HepG2 (cell line): Measurements from ENCODE around the gene MEAF6. TPM values are rescaled to one million over a fixed set of nuclear protein-coding genes. Genes with fewer than 3 reads are reported as not detected.

Experiments used
- ATAC-seq: fragments of 200-7000 bp; cut with Tn5 transposase; 3 replicates; pipeline ENCODE4 v1.9.1; 2020; ENCODE audit warnings: mild to moderate bottlenecking, moderate library complexity
- BruUV-seq: library from RNA; stranded (reverse); fragments of 400-500 nt; replicated peaks from 2 replicates; lab custom pipeline; 2021; lab: Mats Ljungman, UMichigan
- CTCF ChIA-PET: fragments of 300-600 bp; formaldehyde crosslinking; extraction: SDS; loops from one replicate; lab custom pipeline; 2021; ENCODE audit warnings: low total read pairs, inconsistent platforms, low intra/inter-chr PET ratio; lab: Yijun Ruan, JAX
- POLR2A ChIA-PET: fragments of 350-600 bp; sonication (Branson Sonifier 250); formaldehyde crosslinking; loops from one replicate; lab custom pipeline; 2020; ENCODE audit warnings: antibody characterized with exemption, inconsistent platforms; lab: Yijun Ruan, JAX
- DNase-seq: peaks from one replicate; pipeline ENCODE4 v3.0.0-alpha.2; 2015; ENCODE audit warnings: low spot score
- FAIRE-seq: peaks from 3 replicates; lab custom pipeline; 2011; peaks lifted over from hg19 to GRCh38; lab: Jason Lieb, UNC
- H2AFZ ChIP-seq: one replicate; pipeline ENCODE4 v1.6.1; 2011; ENCODE audit warnings: low read length, inconsistent platforms
- H3K27ac ChIP-seq: fragments of 300-600 bp; 3 replicates; pipeline ENCODE4 v1.8.0; 2011; ENCODE audit warnings: mixed run types, mild to moderate bottlenecking, mixed read lengths, low read length, inconsistent platforms; ENCODE audit not compliant: insufficient read depth; ENCODE audit errors: extremely low read length
- H3K27me3 ChIP-seq, 2 experiments: fragments of 200-600 bp in 1 of 2; 2 replicates in 1 of 2; 3 replicates in 1 of 2; pipeline versions ENCODE4 v1.6.0 to v1.8.0; 2011; ENCODE audit warnings: low read length in 2 of 2, mild to moderate bottlenecking in 2 of 2, moderate library complexity in 2 of 2, inconsistent platforms in 1 of 2; ENCODE audit not compliant: insufficient read depth in 2 of 2, control insufficient read depth in 1 of 2
- H3K36me3 ChIP-seq, 2 experiments: fragments of 200-600 bp in 1 of 2; replicated peaks in 1 of 2; 2 replicates in 1 of 2; 3 replicates in 1 of 2; pipeline versions ENCODE4 v1.5.1 to v1.8.0; 2011; ENCODE audit warnings: low read length in 2 of 2, inconsistent platforms in 1 of 2; ENCODE audit not compliant: insufficient read depth in 2 of 2, control insufficient read depth in 1 of 2
- H3K4me1 ChIP-seq: 2 replicates; pipeline ENCODE4 v1.5.1; 2012; ENCODE audit warnings: low read length, inconsistent platforms; ENCODE audit not compliant: insufficient read depth
- H3K4me2 ChIP-seq: 2 replicates; pipeline ENCODE4 v1.6.0; 2011; ENCODE audit warnings: low read depth, low read length, inconsistent platforms
- H3K4me3 ChIP-seq, 3 experiments: fragments of 200-600 bp in 1 of 3; sonication (generic), shearing (Covaris generic) in 1 of 3; replicated peaks in 1 of 3; 2 replicates each; pipeline ENCODE4 v1.5.1; 2011 to 2016; ENCODE audit warnings: low read length in 3 of 3, inconsistent platforms in 2 of 3, low read depth in 2 of 3, mild to moderate bottlenecking in 2 of 3, control low read depth in 1 of 3, mixed read lengths in 1 of 3; ENCODE audit not compliant: insufficient read depth in 1 of 3
- H3K79me2 ChIP-seq: one replicate; pipeline ENCODE4 v1.6.1; 2011; ENCODE audit warnings: low read length, inconsistent platforms; ENCODE audit not compliant: insufficient read depth
- H3K9ac ChIP-seq: 2 replicates; pipeline ENCODE4 v1.6.0; 2011; ENCODE audit warnings: mild to moderate bottlenecking, low read depth, low read length, inconsistent platforms; ENCODE audit not compliant: insufficient read depth
- H3K9me3 ChIP-seq: 2 replicates; pipeline ENCODE4 v1.5.1; 2012; ENCODE audit warnings: mild to moderate bottlenecking, low read length
- H4K20me1 ChIP-seq: 2 replicates; pipeline ENCODE4 v1.6.0; 2011; ENCODE audit warnings: inconsistent platforms, mild to moderate bottlenecking, low read length, moderate library complexity; ENCODE audit not compliant: insufficient read depth
- HES4 ChIP-seq: sonication (generic); formaldehyde crosslinking; IDR thresholded peaks from 2 replicates; pipeline ENCODE4 v1.9.0; 2021; ENCODE audit warnings: mild to moderate bottlenecking, missing genetic modification reagents, borderline replicate concordance
- HOXA5 ChIP-seq: sonication (generic); formaldehyde crosslinking; IDR thresholded peaks from 2 replicates; pipeline ENCODE4 v1.4.0; 2020; ENCODE audit warnings: missing genetic modification reagents
- NFE2L1 ChIP-seq: sonication (generic); formaldehyde crosslinking; IDR thresholded peaks from 2 replicates; pipeline ENCODE4 v1.4.0; 2020; ENCODE audit warnings: missing genetic modification reagents, mild to moderate bottlenecking, borderline replicate concordance
- RARA ChIP-seq: IDR thresholded peaks from 2 replicates; pipeline ENCODE4 v1.6.1; 2016; ENCODE audit warnings: missing genetic modification reagents, missing compliant biosample characterization
- RBFOX2 ChIP-seq: fragments of 200-400 bp; formaldehyde crosslinking; IDR thresholded peaks from 2 replicates; pipeline ENCODE4 v1.6.1; 2017; ENCODE audit warnings: low read depth, mild to moderate bottlenecking, low read length
- U2AF1 ChIP-seq: fragments of 200-400 bp; formaldehyde crosslinking; optimal IDR thresholded peaks from 2 replicates; pipeline ENCODE3; 2017; ENCODE audit warnings: mild to moderate bottlenecking, low read depth, low read length
- ZNF256 ChIP-seq: sonication (generic); formaldehyde crosslinking; conservative IDR thresholded peaks from 2 replicates; pipeline ENCODE4 v1.4.0; 2020; ENCODE audit warnings: missing genetic modification reagents
- ZNF572 ChIP-seq: sonication (generic); formaldehyde crosslinking; IDR thresholded peaks from 2 replicates; pipeline ENCODE4 v1.5.1; 2020; ENCODE audit warnings: mild to moderate bottlenecking, missing genetic modification reagents
- ZNF766 ChIP-seq: sonication (generic); formaldehyde crosslinking; IDR thresholded peaks from 2 replicates; pipeline ENCODE4 v1.5.0; 2020; ENCODE audit warnings: missing genetic modification reagents, borderline replicate concordance
- WGBS: methylation state at CpG from one replicate; pipeline ENCODE4 v1.1.6; 2017; ENCODE audit warnings: low lambda C conversion rate; 5-methylcytosine and 5-hydroxymethylcytosine counted together
- in situ Hi-C: cut with HindIII; loops from 2 replicates; pipeline ENCODE4 v1.10.0; 2017; ENCODE audit warnings: low pct_unique_long_range_greater_than_20kb; ENCODE audit not compliant: extremely low pct_ligation_motif_present
- intact Hi-C: fragments of 100-400 bp; cut with micrococcal nuclease; formaldehyde crosslinking; loops from one replicate; pipeline ENCODE4 v1.10.0; 2022; ENCODE audit not compliant: unreplicated experiment
- polyA plus RNA-seq, 8 experiments: library from polyadenylated mRNA; depleted of rRNA in 3 of 8; stranded (reverse) in 7 of 8; unstranded in 1 of 8; fragments of >200 nt; fragmentation: Illumina TruSeq in 4 of 8; extraction: Trizol in 4 of 8; gene quantifications; 2 replicates each; pipeline versions ENCODE4 v1.2.1 to v1.2.3, GENCODE V29; 2011 to 2016; ENCODE audit warnings: low read depth in 4 of 8, missing spikeins in 1 of 8, mixed read lengths in 1 of 8; ENCODE audit not compliant: insufficient read depth in 1 of 8
- total RNA-seq, 5 experiments: library from RNA; depleted of rRNA; stranded (reverse); fragments of >200 nt; fragmentation: Illumina TruSeq; extraction: Trizol; gene quantifications; 2 replicates each; pipeline ENCODE4 v1.2.3, GENCODE V29; 2016; ENCODE audit warnings: low read depth in 1 of 5

Gene MEAF6
- total and polyA plus RNA-seq, 2 of the 13 experiments (the other 11 are each of a cell fraction or from before 2014, with no cell fraction given), result 29.5 to 45.6 TPM

DNA sequence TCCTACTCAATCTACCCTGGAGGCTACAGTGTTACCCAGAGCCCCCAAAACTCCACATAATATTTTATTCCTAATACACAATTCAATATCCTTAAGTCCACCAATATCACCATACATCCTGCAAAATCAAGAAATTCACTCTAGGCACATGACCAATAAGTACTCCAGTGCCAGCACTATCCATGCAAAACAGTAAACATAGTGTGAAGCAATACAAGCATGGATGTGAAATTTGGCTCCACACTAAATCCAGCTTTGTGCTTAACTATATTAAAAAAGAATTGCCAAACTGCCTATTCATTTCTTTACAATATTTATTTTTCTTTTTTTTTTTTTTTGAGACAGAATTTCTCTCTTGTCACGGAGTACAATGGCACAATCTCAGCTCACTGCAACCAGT lies 3.0 kb upstream of the MEAF6 start:
- Histone ChIP-seq H3K79me2 (peaks cover 12% of the 10 kb centered on the region), H2AFZ (no peak overlapping the region), H4K20me1 (peaks cover 9% of the 10 kb centered on the region; the same call in 1 of the 2 replicates), H3K9ac (no peak overlapping the region), H3K27ac (no peak overlapping the region), H3K36me3 (peaks cover 1 to 2% of the 10 kb centered on the region in 2 experiments; a peak in 3 of 5 replicates), H3K4me1 (peaks cover 22% of the 10 kb centered on the region), H3K4me3 (no peak overlapping the region), H3K27me3 (no peaks in the 10 kb centered on the region), H3K9me3 (no peaks in the 10 kb centered on the region), H3K4me2 (no peak overlapping the region)
- no peak for ATAC-seq
- DNase-seq, result no peak
- intact Hi-C loops, result no loop called here
- CTCF ChIA-PET, result no interaction called here
- no peak for FAIRE-seq
- no TSS peak for BruUV-seq
- POLR2A ChIA-PET, result no interaction called here
- TF ChIP-seq ZNF766 (CRISPR knock-in tag) (no peak), ZNF256 (CRISPR knock-in tag) (no peak), HES4 (CRISPR knock-in tag) (no peak), RBFOX2 (no peak), NFE2L1 (no peak), RARA (CRISPR knock-in tag) (no peak), U2AF1 (no peak), ZNF572 (no peak), HOXA5 (CRISPR knock-in tag) (no peak)
- 92% methylated on average over 1 of the region's 1 CpG for WGBS
- in situ Hi-C loops, result no loop called here
